Limb (tissue), 2 donors: ENCODE results near the gene VPS25.
"Not testable (repeated sequence)": the region's sequence is repeated elsewhere in the genome, so short reads cannot be mapped to it uniquely, and the experiment has no call there.

Experiments
- DNase-seq, 2 donors: peaks; one replicate each; pipeline ENCODE4 v3.0.0-alpha.2; 2016; ENCODE audit errors: extremely low spot score in 2 of 2

Gene VPS25

DNA sequence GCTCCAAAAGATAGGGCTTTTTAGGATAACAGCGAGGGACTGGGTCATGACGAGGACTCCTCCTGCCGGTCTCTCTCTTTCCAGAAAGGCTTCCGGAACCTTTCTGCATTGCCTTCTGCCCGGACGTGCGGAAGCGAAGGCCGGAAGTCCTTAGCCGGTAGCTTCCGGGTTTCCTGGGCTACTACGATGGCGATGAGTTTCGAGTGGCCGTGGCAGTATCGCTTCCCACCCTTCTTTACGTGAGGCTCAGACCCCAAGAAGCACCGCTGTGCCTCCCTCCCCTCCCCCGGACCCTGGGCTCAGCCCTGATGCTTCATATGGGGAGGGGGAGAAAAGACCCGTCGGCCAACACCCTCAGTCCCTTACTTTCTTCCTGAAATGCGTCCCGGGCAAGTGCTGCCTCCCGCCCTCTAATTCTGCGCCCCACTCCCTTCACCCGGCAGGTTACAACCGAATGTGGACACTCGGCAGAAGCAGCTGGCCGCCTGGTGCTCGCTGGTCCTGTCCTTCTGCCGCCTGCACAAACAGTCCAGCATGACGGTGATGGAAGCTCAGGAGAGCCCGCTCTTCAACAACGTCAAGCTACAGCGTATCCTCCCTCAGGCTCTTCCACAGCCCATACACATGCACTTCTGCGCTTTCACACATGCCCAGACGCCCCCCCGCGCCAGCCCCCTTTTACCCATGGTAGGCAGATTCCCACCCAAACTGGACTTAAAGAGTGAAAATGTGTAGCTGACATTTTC lies at the start of gene VPS25:
Gene VPS25, plus strand, starts transcription at position 160 of the 746 bp plus-strand sequence. Its CDS starts 27 bp downstream, at position 187.
- DNase-seq, result peak; percentile 83 to 85

DNA sequence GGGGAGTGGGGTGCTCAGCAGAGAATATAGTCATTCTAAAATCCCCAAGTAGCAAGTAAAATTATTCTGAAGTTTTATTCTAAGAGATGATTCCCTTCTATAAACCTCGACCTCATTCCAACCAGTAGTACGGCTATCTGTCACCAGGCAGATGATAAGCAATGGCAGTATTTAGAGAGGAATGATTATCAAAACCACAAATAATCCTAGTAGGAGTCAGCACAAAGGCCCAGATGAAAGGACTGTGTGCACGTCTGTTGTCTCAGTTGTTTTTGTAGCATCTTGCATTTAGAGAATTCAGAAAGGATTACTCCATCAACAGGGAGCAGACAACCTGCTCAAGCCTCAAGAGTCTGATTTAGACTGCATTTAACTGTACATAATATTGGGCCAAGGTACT lies 49.6 kb upstream of the VPS25 start:
- no peak for DNase-seq

DNA sequence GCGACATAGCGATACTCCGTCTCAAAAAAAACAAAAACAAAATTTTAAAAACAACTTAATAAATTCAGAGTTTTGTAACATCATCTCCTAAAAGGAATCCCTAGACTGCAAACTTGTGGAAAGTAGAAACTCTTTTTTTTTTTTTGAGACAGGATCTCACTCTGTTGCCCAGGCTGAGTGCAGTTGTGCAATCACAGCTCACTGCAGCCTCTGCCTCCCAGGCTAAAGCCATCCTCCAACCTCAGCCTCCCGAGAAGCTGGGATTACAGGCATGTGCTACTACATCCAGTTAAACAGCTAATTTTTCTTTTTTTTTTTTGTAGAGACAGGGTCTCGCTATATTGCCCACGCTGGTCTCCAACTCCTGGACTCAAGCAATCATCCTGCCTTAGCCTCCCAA lies 48.1 kb upstream of the VPS25 start:
- no peak for DNase-seq

DNA sequence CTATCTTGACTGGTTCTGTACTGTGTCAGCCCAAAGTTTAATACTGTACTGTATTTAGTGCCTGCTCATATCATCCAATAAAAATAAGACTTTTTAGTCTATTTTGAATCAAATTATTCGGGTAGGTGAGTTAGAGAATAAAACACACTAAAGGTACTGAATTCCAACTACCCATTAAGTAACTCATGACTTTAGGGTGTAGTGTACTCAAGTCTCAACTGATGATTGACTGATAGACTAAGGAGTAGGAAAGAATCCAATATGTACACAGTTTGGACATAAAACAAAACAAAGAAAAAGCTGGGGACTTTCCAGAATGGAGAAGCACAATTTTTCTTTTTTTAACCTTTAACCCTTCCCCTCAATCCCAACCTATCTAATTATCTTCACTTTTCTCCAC lies 32.5 kb upstream of the VPS25 start:
- no peak for DNase-seq

DNA sequence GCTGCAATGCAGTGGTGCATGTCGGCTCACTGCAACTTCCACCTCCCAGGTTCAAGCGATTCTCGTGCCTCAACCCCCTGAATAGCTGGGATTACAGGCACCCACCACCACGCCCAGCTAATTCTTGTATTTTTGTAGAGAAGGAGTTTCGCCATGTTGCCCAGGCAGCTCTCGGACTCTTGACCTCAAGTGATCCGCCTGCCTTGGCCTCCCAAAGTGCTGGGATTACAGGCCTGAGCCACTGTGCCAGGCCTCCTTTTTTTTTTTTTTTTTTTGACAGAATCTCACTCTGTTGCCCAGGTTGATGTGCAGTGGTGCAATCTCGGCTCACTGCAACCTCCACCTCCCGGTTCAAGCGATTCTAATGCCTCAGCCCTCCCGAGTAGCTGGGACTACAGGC lies 30.3 kb upstream of the VPS25 start:
- DNase-seq, result not testable (repeated sequence)

DNA sequence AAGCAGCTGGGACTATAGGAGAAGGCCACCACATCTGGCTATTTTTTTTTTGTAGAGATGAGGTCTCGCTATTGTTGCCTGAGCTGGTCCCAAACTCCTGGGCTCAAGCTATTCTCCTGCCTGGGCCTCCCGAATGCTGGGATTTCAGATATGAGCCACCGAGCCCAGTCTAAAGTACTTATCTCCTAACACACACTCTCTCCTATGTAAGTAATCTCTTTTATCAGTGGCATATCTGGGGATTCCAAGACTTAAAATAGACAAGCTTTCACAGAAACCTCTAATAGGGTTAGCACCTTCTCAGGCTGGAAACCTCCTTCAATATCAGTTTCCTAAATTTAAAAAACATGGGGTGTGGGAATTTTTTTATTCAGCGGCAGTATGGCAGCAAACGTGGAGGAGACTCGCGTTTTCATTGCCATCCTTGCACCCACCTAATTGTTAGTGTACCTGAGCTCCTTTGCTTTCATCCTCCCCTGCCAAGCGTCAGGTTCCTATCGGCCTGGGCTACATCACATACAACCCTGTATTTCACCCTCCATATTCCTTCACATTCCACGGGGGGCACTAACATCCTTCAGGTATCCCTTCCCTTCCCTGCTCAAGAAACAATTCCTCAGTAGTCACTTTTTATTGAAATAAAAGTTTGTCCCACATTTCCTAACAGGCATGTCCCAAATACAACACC lies 29.5 kb upstream of the VPS25 start:
- no peak for DNase-seq

DNA sequence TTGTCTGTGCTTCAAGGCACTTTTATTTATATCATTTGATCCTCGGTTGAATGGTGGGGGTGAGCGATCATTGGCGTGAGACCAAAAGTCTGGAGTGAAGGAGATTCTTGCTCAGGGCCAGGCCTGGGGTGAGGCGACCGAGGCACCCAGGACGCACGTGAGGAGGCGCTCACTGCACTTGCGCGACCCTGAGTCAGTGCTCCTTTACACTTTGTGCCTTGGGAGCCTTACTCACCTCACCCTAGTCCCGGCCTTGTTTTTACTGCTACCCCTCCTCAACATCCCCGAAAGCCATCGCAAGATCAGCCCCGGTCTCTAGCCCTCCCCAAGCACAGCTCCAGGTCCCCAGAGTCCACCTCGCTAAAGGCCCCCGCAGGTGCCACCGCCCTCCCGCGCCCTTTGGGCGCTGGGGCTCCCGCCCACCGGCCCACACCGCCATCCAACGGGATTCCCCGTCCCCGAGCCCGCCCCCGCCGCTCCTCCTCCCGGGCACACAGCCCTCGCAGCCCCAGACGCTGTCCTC lies 28.9 kb upstream of the VPS25 start:
- DNase-seq, result no peak

DNA sequence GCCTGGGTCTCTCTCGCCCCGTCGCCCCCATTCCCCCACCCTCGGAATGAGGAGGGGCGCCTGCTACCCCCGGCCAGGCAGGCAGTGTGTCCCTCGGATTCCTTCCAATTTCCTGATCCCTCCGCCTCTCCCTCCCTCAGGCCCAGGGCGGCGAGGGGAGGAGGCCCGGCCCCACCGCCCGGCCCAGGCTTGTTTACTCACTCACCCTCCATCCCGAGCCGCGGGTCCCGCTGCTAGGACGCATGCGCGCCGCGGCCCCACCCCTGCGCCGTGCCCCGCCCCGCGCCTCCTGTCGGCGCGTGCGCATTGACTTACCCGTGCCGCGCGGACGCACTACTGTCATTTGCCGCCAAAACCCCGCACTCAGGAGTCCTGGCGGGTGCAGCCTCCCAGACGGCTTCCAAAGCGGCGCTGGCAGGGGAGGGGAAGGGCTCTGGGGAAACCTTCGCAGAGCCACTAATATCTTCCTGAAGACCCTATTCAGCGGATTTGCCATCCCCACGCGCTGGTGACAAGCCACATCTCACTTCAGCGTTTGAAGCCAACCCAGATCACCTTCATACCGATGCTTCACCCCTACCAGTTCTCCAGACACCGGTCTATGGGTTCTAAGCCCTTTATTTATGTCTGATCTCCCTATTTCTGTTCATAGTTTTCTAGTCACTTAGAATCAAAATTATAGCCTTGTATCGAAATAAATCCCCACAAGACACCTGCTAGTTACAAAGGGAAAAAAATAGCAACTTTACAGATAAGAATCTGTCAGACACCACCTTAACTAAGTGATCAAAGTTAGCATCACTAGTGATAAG lies 28.2 kb upstream of the VPS25 start, which contains the start of gene EZH1:
Gene EZH1, minus strand, starts transcription at position 235 of the 812 bp plus-strand sequence. CDS start 16,099 bp downstream, outside the sequence.
- peak; percentile 93 to 96 for DNase-seq

DNA sequence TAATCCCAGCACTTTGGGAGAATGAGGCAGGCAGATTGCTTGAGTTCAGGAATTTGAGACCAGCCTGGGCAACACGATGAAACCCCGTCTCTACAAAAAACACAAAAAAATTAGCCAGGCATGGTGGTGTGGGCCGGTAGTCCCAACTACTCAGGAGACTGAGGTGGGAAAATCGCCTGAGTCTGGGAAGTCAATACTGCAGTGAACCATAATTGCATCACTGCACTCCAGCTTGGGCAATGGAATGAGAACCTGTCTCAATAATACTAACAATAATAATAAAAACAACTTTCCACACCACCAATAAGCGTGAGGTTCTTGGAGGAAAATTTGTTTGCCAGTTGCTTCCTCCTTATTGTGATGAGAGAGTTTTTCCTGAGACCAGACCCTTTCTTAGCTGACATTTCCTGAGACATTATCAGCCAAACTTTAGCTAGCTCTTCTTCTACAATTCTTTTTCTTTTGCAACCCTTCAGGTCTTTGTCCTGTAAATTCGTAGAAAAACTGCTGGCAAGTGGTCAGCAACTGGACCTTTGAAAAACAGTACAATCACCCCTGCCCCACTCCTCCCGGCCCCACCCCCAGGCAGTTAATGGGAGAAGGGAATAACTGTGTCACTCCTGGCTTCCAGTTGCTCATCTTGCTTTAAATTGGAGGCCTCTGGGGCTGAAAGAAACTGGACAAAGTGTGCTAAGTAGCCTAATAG lies 24.9 kb upstream of the VPS25 start:
- DNase-seq, result no peak

DNA sequence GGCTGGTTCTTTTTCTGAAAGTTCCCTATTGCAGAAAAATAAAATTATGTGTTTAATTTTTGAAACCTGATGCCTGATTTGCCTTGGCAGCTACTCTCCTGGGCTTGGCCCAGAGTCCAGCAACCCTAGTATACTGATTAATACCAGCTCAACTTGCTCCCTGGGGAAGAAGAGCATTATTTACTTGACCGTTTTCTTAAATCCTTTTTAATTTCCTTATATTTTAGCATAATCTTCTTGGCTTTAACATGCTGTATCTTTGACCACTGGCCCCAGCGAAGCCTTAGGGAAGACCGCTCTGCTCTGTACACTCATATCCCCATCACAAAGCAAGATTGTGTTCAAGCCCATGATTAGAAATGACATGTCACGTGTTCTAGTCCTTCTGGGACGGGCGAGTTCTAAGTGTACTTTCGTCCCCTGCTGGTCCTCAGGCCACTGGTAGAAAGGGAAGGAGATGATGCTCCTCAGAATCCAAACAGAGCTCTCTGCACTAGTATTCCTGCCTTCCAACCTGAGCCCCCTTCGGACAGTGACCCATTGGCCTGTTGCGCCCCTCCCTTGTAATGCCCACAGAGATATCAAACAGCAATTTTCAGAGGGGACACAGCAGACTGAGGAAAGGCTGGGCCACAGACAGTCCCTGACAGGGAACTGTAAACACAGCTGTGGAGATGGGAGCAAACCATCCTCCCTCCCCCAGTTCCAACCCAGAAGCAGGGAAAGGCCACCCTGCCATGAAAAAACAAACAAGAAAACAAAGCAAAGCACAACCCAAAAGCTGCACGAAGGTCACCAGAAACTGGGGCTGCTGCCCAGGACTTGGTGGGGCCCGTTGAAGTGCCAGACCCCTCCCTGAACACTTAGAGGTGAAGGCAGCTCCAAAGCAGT lies 24.1 kb upstream of the VPS25 start:
- DNase-seq, result no peak

DNA sequence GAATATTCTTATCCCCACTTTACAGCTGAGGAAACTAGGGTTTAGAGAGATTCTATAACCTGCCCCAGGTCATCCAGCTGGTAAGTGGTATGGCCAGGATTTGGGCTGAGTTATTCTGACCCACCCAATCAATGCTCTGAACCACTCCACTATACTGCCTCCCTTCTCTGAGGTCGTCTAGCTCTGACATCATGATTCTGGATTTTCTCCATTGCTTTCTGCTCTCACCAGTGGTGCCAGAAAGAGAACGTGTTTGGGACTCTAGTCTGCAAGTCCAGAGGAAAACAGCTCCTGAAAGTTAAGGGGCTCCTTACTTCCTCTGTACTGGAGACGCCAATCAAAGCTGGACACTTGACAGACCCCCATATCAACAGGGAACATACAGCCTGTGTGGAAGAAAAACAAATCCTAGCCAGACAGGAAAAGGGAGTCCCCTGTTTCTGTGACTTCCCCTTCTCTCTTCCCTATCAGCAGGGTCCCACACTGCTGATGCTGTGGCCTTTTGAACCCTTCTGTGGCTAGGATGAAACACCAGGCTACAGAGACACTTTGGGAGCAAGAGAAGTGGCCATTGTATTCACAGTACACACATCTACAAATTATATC lies 22.4 kb upstream of the VPS25 start:
- no peak for DNase-seq

DNA sequence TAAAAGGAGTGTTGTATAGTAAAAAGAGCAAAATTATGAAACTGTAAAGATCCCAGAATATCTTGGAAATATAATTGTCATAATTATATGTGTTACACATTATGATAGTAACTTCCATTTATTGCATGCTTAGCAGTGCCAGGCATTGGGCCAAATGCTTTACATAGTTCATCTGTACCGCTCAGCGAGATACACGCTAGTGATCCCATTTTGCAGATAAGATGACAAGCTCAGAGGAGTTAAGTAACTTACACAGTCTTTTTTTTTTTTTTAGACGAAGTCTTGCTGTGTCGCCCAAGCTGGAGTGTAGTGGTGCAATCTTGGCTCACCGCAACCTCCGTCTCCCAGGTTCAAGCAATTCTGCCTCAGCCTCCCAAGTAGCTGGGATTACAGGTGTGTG lies 21.6 kb upstream of the VPS25 start:
- no peak for DNase-seq

DNA sequence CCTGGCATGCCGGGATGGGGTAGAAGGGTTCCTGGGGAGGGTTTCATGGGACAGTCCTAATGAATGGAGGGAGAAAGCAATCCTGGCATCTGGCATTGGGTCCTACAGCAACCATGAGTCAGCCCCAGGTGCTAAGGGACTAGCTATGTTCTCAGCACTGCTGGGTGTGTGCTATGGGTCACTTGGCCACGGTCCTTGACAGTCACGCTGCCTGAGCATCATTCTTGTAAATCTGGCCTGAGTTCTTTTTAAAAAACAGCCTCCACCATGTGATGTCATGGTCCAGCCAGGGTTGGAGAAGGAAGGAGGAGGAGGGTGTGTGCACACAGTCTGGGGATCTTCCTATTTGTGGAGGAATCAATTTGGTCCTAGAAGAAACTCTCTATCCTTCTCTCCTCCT lies 18.5 kb upstream of the VPS25 start:
- DNase-seq, result no peak

DNA sequence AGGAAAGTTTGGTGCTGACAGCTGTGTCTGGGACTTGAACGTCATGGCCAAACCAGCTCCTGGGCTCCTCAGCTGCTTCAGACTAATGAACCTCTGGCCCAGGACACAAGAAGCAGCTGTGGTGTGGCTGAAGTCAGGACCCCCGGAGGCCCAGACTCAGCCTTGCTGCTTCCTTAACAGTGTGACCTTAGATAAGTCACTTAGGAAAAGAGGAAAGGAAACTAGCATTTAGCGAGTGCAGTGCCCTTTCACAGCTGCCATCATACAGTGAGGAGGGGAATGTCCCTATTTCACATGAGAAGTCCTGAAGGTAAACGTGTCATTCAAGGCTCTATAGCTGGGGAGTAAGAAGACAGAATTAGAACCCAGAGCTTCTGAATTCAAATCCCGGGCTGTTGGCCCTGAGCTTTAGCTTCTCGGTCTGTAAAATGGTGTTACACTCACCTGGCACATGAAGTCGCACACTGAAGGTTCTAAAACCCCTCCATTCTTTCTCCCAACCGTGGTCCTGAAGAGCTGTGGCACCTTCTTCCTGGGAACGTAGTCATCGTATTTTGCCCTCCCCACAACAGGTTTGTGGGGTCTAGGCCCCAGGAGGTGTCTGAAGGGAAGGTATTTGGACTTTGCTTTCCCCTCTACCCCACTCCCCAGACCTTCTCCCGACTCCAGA lies 13.1 kb upstream of the VPS25 start:
- no peak for DNase-seq

DNA sequence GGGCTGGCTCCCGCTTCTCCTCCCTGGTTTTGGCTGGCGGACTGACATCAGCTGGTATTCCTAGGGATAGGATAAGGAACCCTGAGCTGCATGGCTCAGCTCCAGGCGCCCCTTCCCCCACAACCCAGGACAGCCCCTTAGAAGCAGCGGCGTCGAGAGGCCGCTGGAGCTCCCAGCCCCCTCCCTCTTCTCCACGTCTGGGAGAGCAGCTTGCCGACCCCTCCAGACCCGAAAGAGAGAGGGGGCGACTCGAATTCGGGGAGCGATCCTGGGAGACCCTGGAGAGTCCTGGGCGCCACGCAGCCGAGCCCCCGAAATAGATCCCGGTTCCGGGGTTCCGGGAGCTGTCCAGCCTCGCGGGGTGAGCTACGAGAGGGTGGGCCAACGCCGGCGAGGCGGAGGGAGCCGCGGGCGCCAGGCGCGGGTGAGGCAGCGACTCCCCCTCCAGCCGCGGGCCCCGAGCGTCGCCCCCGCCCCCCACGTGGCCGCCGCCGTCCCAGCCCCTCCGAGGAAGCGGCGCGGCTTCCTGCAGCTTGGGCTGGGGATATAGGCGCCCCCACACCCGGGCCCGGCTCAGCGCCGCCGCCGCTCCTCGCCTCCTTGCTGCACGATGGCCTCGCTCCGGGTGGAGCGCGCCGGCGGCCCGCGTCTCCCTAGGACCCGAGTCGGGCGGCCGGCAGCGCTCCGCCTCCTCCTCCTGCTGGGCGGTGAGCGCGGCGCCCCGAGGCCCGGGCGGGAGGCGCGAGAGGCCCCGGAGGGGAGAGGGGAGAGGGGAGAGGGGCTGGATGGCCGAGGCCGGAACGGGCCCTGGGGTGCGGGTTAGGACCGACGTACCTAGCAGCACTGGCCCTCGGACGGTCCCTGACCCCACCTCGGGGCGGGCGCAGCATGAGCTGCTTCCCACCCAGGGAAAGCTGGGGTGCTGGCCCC lies 12.3 kb upstream of the VPS25 start, which contains the start of gene RAMP2:
Gene RAMP2, plus strand, starts transcription at position 576 of the 930 bp plus-strand sequence. Its CDS starts 35 bp downstream, at position 611.
- peak in 1 of 2 donors; percentile 74 for DNase-seq

DNA sequence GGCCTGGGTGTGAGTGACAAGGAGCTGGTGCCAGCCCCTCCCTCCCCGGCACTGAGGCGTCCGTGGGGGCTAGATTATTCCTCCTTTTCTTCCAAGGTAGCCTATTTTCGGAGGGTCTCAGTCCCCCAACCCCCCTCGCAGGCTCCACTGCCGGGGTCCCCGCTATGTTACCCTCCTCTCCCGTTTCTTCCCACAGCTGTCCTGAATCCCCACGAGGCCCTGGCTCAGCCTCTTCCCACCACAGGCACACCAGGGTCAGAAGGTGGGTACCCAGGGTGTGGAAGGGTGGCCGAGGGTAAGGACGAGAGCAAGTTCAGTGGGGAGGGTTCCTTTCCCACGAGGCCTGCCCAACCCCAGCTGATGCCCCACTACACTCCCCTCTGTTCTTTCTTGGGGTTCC lies 11.6 kb upstream of the VPS25 start:
- no peak for DNase-seq

DNA sequence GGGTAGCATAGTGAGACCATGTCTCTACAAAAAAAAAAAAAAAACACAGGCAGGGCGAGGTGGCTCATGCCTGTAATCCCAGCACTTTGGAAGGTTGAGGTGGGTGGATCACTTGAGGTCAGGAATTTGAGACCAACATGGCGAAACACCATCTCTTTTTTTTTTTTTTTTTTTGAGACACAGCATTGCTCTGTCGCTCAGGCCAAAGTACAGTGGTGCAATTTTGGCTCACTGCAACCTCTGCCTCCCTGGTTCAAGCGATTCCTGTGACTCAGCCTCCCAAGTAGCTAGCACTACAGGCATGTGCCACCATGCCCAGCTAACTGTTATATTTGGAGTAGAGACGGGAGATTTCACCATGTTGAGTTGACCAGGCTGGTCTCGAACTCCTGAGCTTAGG lies 7.1 kb upstream of the VPS25 start:
- DNase-seq, result no peak

DNA sequence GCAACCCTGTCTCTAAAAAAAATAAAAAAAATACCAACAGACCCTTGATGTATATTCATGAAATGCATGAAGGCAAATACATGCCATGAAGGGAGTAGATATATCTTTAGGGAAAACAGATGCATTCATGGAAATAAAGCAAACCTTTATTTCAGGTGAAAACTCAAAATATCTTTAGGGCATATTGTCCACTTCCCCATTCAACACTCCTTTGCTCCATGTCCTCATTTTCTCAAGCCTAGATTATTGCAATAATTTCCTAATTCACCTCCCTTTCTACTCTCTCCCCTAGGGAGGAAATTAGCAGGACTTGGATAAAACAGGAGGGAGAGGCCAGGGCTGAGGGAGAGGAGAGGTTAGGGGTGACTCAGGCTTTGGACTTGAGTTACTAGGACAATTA lies 5.7 kb upstream of the VPS25 start:
- DNase-seq, result no peak
